ENCODE results near the gene SORCS2. TPM values are rescaled to one million over a fixed set of nuclear protein-coding genes. Genes with fewer than 3 reads are reported as not detected.

The SORCS2 gene
- total and polyA plus RNA-seq, 2 of the 13 experiments (the other 11 are each of a cell fraction or from before 2014, with no cell fraction given): 0.82 to 1.0 TPM

DNA sequence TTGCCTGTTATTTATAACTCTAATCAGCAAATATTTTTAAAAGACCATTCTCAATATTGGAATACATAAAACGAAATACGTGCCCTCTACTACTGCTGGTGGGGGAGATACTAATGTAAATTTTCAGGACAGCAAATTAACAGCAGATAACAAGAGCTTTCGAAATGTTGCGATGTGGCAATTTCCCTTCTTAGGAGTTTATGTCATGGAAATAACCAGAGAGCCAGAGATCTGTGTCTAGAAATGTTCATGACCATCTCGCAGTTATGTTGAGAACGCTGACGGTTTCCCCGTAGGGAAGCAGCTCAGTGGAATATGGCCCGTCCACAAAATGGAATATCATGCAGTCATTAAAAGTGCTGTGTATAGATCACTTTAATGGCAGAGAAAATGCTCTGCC lies 480.8 kb downstream of the SORCS2 start:
- Histone ChIP-seq H3K79me2 (ENCODE audit: insufficient read depth, low read length) (no peaks in the 10 kb centered on the region), H3K27me3 (ENCODE audit: control insufficient read depth in 1 of 2, insufficient read depth in 2 of 2, low read length in 2 of 2) (no peaks in the 10 kb centered on the region), H3K36me3 (replicated peaks in 1 of 2; ENCODE audit: control insufficient read depth in 1 of 2, insufficient read depth in 2 of 2, low read length in 2 of 2) (no peaks in the 10 kb centered on the region), H3K27ac (ENCODE audit: extremely low read length, insufficient read depth, low read length) (peak overlapping the region; percentile 45), H3K9me3 (ENCODE audit: low read length) (no peaks in the 10 kb centered on the region), H2AFZ (ENCODE audit: low read length) (no peak overlapping the region), H3K4me2 (ENCODE audit: low read depth, low read length) (peak overlapping the region; percentile 76), H3K4me3 (replicated peaks in 1 of 3; ENCODE audit: insufficient read depth in 1 of 3, low read depth in 2 of 3, low read length in 3 of 3) (peak overlapping the region in 2 of 3 experiments; percentile 42 to 58; a peak in 3 of 6 replicates), H4K20me1 (ENCODE audit: insufficient read depth, low read length) (no peaks in the 10 kb centered on the region), H3K4me1 (ENCODE audit: insufficient read depth, low read length) (peaks cover 35% of the 10 kb centered on the region), H3K9ac (ENCODE audit: insufficient read depth, low read depth, low read length) (peak overlapping the region; percentile 56; the same call in 1 of the 2 replicates)
- ChIA-PET POLR2A (interaction anchor here (0.6 to 3.3 kb wide), 7 partner anchors 10 to 157 kb away, joined by 3 to 22 read pairs (median 5); no protein-coding TSS in a partner anchor), CTCF (ENCODE audit: low intra/inter-chr PET ratio, low total read pairs) (no interaction called here)
- no TSS peak for BruUV-seq (replicated peaks)
- intact Hi-C loops (cut with micrococcal nuclease; ENCODE audit: unreplicated experiment): loop anchor here (5.0 kb wide), 1 partner anchor 41 kb away; no protein-coding TSS in a partner anchor
- no peak for FAIRE-seq
- peak; percentile 45 for DNase-seq (ENCODE audit: low spot score)
- in situ Hi-C loops (cut with HindIII; ENCODE audit: extremely low pct_ligation_motif_present, low pct_unique_long_range_greater_than_20kb): no loop called here
- TF ChIP-seq ZNF3 (CRISPR knock-in tag; IDR thresholded peaks at IDR 0.05): 0 out of 2 replicates have a peak, but pooled peaks have one; percentile 42
- TF ChIP-seq SALL2 (CRISPR knock-in tag; IDR thresholded peaks at IDR 0.05): no peak
- 0 out of 2 replicates have a peak, but pooled peaks have one; percentile 40 for TF ChIP-seq ZNF121 (CRISPR knock-in tag; IDR thresholded peaks at IDR 0.05)
- TF ChIP-seq SNAI1 (CRISPR knock-in tag; IDR thresholded peaks at IDR 0.05; ENCODE audit: borderline replicate concordance): no peak
- TF ChIP-seq, protein P1, sequence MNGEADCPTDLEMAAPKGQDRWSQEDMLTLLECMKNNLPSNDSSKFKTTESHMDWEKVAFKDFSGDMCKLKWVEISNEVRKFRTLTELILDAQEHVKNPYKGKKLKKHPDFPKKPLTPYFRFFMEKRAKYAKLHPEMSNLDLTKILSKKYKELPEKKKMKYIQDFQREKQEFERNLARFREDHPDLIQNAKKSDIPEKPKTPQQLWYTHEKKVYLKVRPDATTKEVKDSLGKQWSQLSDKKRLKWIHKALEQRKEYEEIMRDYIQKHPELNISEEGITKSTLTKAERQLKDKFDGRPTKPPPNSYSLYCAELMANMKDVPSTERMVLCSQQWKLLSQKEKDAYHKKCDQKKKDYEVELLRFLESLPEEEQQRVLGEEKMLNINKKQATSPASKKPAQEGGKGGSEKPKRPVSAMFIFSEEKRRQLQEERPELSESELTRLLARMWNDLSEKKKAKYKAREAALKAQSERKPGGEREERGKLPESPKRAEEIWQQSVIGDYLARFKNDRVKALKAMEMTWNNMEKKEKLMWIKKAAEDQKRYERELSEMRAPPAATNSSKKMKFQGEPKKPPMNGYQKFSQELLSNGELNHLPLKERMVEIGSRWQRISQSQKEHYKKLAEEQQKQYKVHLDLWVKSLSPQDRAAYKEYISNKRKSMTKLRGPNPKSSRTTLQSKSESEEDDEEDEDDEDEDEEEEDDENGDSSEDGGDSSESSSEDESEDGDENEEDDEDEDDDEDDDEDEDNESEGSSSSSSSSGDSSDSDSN (CRISPR knock-in tag; IDR thresholded peaks at IDR 0.05): no peak
- TF ChIP-seq, protein P2, sequence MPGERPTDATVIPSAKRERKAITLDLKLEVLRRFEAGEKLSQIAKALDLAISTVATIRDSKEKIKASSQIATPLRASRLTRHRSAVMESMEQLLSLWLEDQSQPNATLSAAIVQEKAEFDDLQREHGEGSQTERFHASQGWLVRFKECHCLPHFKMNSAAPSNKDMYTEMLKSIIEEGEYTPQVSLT (CRISPR knock-in tag; IDR thresholded peaks at IDR 0.05; ENCODE audit: borderline replicate concordance, low read depth): no peak
- TF ChIP-seq, protein P3, sequence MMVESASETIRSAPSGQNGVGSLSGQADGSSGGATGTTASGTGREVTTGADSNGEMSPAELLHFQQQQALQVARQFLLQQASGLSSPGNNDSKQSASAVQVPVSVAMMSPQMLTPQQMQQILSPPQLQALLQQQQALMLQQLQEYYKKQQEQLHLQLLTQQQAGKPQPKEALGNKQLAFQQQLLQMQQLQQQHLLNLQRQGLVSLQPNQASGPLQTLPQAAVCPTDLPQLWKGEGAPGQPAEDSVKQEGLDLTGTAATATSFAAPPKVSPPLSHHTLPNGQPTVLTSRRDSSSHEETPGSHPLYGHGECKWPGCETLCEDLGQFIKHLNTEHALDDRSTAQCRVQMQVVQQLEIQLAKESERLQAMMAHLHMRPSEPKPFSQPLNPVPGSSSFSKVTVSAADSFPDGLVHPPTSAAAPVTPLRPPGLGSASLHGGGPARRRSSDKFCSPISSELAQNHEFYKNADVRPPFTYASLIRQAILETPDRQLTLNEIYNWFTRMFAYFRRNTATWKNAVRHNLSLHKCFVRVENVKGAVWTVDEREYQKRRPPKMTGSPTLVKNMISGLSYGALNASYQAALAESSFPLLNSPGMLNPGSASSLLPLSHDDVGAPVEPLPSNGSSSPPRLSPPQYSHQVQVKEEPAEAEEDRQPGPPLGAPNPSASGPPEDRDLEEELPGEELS (CRISPR knock-in tag; IDR thresholded peaks at IDR 0.05): no peak
- no peak for TF ChIP-seq HDAC6 (IDR thresholded peaks at IDR 0.05; ENCODE audit: low read depth, low read length)
- peak; percentile 68; the same call in 1 of the 2 replicates for TF ChIP-seq CEBPB (IDR thresholded peaks at IDR 0.05; ENCODE audit: borderline replicate concordance, low read depth, low read length)
- TF ChIP-seq ZNF570 (CRISPR knock-in tag; IDR thresholded peaks at IDR 0.05; ENCODE audit: borderline replicate concordance): no peak
- no peak for TF ChIP-seq HNRNPLL (IDR thresholded peaks at IDR 0.05; ENCODE audit: low read depth, low read length, poor library complexity, severe bottlenecking)
- TF ChIP-seq TAF15 (IDR thresholded peaks at IDR 0.05; ENCODE audit: low read depth, low read length, poor library complexity, severe bottlenecking): no peak
- TF ChIP-seq MED1 (CRISPR knock-in tag; IDR thresholded peaks at IDR 0.05): no peak
- TF ChIP-seq SIX4 (CRISPR knock-in tag; IDR thresholded peaks at IDR 0.05): no peak
- WGBS (ENCODE audit: low lambda C conversion rate): 7% methylated on average over 9 of the region's 9 CpGs
- ATAC-seq: peak; percentile 7; the same call in 2 of the 3 replicates
